Retinal pigment epithelial cell (primary cell): Measurements from ENCODE around the gene BMP6.

Source experiments
- DNase-seq: peaks from one replicate; pipeline ENCODE4 v3.0.0-alpha.2; 2010; ENCODE audit warnings: low read depth
- H3K4me3 ChIP-seq: 2 replicates; pipeline ENCODE4 v1.5.1; 2011; ENCODE audit warnings: mild to moderate bottlenecking, low read length, control low read depth, moderate library complexity
- TF ChIP-seq, protein P1 (sequence below): conservative IDR thresholded peaks from 2 replicates; pipeline ENCODE4 v1.5.1; 2011; ENCODE audit warnings: low read depth, low read length, control low read depth, inconsistent platforms

Gene BMP6

DNA sequence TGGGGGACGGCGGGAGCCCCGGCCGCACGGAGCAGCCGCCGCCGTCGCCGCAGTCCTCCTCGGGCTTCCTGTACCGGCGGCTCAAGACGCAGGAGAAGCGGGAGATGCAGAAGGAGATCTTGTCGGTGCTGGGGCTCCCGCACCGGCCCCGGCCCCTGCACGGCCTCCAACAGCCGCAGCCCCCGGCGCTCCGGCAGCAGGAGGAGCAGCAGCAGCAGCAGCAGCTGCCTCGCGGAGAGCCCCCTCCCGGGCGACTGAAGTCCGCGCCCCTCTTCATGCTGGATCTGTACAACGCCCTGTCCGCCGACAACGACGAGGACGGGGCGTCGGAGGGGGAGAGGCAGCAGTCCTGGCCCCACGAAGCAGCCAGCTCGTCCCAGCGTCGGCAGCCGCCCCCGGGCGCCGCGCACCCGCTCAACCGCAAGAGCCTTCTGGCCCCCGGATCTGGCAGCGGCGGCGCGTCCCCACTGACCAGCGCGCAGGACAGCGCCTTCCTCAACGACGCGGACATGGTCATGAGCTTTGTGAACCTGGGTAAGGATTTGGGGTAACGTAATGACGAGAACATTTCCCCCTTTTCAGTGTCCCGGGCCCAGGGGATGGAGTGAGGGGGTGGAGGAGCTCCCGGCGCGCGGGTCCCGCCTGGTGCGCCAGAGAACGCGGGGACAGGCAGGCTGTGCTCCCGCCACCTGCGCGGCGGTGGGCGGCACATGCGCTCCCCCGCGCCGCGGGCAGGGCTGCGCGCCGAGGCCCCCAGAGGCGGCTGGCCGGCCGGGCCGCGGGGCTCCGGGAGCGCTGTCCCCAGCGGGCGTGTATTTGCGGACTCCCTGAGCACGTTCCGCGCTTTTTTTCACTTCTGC lies 1.4 kb downstream of the BMP6 start:
- TF ChIP-seq, protein P1, sequence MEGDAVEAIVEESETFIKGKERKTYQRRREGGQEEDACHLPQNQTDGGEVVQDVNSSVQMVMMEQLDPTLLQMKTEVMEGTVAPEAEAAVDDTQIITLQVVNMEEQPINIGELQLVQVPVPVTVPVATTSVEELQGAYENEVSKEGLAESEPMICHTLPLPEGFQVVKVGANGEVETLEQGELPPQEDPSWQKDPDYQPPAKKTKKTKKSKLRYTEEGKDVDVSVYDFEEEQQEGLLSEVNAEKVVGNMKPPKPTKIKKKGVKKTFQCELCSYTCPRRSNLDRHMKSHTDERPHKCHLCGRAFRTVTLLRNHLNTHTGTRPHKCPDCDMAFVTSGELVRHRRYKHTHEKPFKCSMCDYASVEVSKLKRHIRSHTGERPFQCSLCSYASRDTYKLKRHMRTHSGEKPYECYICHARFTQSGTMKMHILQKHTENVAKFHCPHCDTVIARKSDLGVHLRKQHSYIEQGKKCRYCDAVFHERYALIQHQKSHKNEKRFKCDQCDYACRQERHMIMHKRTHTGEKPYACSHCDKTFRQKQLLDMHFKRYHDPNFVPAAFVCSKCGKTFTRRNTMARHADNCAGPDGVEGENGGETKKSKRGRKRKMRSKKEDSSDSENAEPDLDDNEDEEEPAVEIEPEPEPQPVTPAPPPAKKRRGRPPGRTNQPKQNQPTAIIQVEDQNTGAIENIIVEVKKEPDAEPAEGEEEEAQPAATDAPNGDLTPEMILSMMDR = no peak
- no peak for DNase-seq
- H3K4me3 ChIP-seq = peak overlapping the region; percentile 73

GRCh38 chr6:7727946-7728854 lies 2.3 kb downstream of the BMP6 start:
- H3K4me3 ChIP-seq = peak overlapping the region; percentile 73
- DNase-seq = no peak
- TF ChIP-seq, protein P1 = no peak

GRCh38 chr6:7728855-7729590 lies 3.1 kb downstream of the BMP6 start:
- H3K4me3 ChIP-seq = peak overlapping the region; percentile 73
- no peak for DNase-seq
- TF ChIP-seq, protein P1 = no peak

DNA sequence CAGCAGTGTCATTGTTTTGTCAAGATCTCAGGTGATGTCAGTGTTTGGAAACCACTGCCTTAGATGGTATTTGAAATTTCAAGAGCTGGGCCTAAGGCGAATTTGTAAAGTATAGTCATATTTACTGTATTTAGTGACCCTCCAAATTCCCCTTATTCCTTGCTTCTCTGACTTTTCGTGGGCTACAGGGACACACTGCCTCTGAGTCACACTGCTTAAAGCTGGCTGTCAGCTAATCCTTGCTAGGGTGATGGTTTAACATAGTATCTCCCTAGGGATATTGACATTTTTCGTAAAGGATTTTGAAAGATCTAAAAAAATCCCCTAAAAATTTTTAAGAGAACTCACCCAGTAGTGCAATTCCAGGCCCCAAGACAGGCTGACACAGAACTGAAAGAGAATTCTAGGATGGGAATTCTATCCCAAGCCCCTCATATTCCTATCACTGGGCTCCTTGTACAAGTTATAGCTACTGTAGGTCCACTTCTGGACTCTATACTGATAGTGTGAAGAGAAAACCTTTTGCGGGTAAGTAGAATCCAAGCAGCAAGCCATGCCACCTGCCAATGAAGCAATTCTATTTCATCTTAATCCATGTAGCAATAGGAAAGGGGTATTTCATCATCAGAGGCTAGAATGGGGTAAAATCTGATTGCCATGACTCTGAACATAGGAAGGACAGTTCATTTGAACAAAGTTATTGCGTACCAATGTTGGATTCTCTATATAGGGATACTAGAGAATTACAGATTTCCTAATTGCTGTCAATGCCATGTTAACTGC lies 4.3 kb downstream of the BMP6 start:
- H3K4me3 ChIP-seq = no peak overlapping the region
- TF ChIP-seq, protein P1 = no peak
- no peak for DNase-seq

GRCh38 chr6:7730784-7731227 lies 4.9 kb downstream of the BMP6 start:
- DNase-seq = no peak
- no peak overlapping the region for H3K4me3 ChIP-seq
- TF ChIP-seq, protein P1 = no peak

DNA sequence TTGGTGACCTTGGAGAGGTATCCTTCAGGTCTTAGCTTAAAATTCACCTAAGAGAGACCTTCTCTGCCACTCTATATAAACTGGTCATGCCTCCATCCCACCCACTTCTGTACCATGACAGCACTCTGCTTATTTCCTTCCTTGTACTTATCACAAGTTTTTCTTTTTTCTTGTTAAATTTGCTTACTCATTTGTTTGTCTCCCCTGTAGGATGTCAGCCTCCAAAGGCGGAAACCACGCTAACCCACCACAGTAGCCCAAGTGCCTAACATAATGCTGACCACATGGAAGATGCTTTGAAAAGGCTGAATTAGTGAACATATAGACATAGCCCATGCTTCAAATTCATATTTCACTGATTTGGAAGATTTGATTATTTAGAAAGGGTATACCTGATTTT lies 5.4 kb downstream of the BMP6 start:
- TF ChIP-seq, protein P1 = no peak
- DNase-seq = no peak
- H3K4me3 ChIP-seq = no peak overlapping the region
